ENCODE data around the gene RBP3.

GRCh38 chr10:47344996-47345870 is 2.9 kb upstream of the RBP3 start:
- TF ChIP-seq CTCF (IDR thresholded peaks at IDR 0.05; ENCODE audit: poor library complexity): no peak
- TF ChIP-seq EZH2 (IDR thresholded peaks at IDR 0.05; ENCODE audit: borderline replicate concordance): no peak

Measured in hepatocyte (in vitro differentiated cells).